Lung (tissue), 12 donors: ENCODE measurements around the gene ZMYND10. TPM values are rescaled to one million over a fixed set of nuclear protein-coding genes. Genes with fewer than 3 reads are reported as not detected.

ENCODE experiments used
- ATAC-seq: fragments of 200-7000 bp; cut with Tn5 transposase; one replicate; pipeline ENCODE4 v1.9.1; 2020; ENCODE audit warnings: moderate number of reproducible peaks; ENCODE audit not compliant: insufficient read depth, low FRiP score
- DNase-seq, 3 donors: peaks; one replicate each; pipeline ENCODE4 v3.0.0-alpha.2; 2013 to 2017
- H3K27ac ChIP-seq, 2 donors: one replicate each; pipeline ENCODE4 v1.5.1; 2013; ENCODE audit warnings: mild to moderate bottlenecking in 2 of 2, moderate library complexity in 2 of 2, control low read depth in 1 of 2, inconsistent platforms in 1 of 2, low read depth in 1 of 2, low read length in 1 of 2
- H3K27me3 ChIP-seq, 3 donors: one replicate each; pipeline ENCODE4 v1.5.1; 2013; ENCODE audit warnings: low read length in 2 of 3; ENCODE audit not compliant: control insufficient read depth in 3 of 3, insufficient read depth in 3 of 3
- H3K36me3 ChIP-seq, 4 donors: one replicate each; pipeline ENCODE4 v1.5.1; 2013; ENCODE audit warnings: low read length in 4 of 4, mild to moderate bottlenecking in 1 of 4, moderate library complexity in 1 of 4; ENCODE audit not compliant: control insufficient read depth in 4 of 4, insufficient read depth in 4 of 4
- H3K4me1 ChIP-seq, 5 donors: one replicate each; pipeline ENCODE4 v1.5.1; 2013; ENCODE audit warnings: low read length in 5 of 5, mild to moderate bottlenecking in 2 of 5, moderate library complexity in 1 of 5; ENCODE audit not compliant: control insufficient read depth in 5 of 5, insufficient read depth in 5 of 5
- H3K4me3 ChIP-seq: one replicate; pipeline ENCODE4 v1.5.1; 2013; ENCODE audit warnings: mild to moderate bottlenecking, control low read depth, moderate library complexity
- H3K9ac ChIP-seq, 2 donors: one replicate each; pipeline ENCODE4 v1.5.1; 2013; ENCODE audit warnings: low read length in 2 of 2, control low read depth in 1 of 2; ENCODE audit not compliant: insufficient read depth in 1 of 2
- H3K9me3 ChIP-seq, 4 donors: one replicate each; pipeline ENCODE4 v1.5.1; 2013; ENCODE audit warnings: low read length in 3 of 4, mild to moderate bottlenecking in 1 of 4, moderate library complexity in 1 of 4; ENCODE audit not compliant: control insufficient read depth in 4 of 4, insufficient read depth in 3 of 4
- CTCF ChIP-seq: IDR thresholded peaks from 2 replicates; pipeline ENCODE4 v1.5.1; 2012; ENCODE audit warnings: mild to moderate bottlenecking; ENCODE audit errors: control extremely low read depth, extremely low read depth
- WGBS, 2 donors: extraction: QIAGEN DNeasy Blood & Tissue Kit; methylation state at CpG; one replicate each; pipeline ENCODE4 v1.1.7; 2013; 5-methylcytosine and 5-hydroxymethylcytosine counted together
- polyA plus RNA-seq, 2 donors: library from polyadenylated mRNA; stranded (reverse); fragments of 200-250 nt; gene quantifications; one replicate each; pipeline ENCODE4 v1.2.1, GENCODE V29; 2013
- total RNA-seq, 2 donors: library from RNA; depleted of rRNA in 1 of 2; stranded (reverse); fragments of >200 nt in 1 of 2; gene quantifications; one replicate each; pipeline ENCODE4 v1.2.1, GENCODE V29; 2014 to 2021
- donor health status: control.
- donor health status: control.
- donor health status: Bipolar disorder and iron deficiency.
- donor health status: healthy.
- donor health status: DM: yes; HTN: yes; CAD: no.

The ZMYND10 gene
- total and polyA plus RNA-seq, 4 donors, result 31.4 to 117 (median 62.4) TPM

DNA sequence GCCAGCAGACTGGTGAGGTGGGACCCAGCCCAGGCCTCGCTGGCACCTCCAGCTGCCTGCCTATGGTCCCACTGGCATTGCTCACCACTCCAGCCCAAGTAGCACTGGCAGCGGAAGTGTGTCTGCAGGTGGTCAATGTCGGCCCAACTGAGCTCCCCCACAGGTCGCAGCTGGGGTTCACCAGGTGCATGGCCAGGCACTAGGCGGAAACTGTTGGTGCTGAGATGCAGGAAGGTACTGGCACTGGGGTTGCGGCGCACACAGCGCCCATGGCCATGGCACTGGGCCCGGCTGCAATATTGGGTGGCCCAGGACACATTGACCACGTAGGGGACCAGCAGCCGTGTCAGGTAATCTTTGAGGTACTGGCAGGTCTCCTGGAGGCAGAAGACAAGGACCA is 27.4 kb downstream of the ZMYND10 start:
- DNase-seq (no peak), ATAC-seq (no peak)
- no peak overlapping the region for H3K9ac ChIP-seq
- 75 to 81% methylated on average over 11 of the region's 11 CpGs for WGBS, 2 donors
- H3K4me1 ChIP-seq, result peaks cover 0 to 54% (median 13%) of the 10 kb centered on the region in 5 donors
- peak overlapping the region; percentile 89 for H3K4me3 ChIP-seq
- H3K36me3 ChIP-seq, result peaks cover 0 to 21% (median 16%) of the 10 kb centered on the region in 4 donors
- peak overlapping the region in 1 of 2 donors; percentile 77 for H3K27ac ChIP-seq
- H3K27me3 ChIP-seq, result no peaks in the 10 kb centered on the region
- H3K9me3 ChIP-seq, result no peaks in the 10 kb centered on the region
- TF ChIP-seq CTCF, result no peak

- ATAC-seq (no peak), DNase-seq (no peak)
- Histone ChIP-seq H3K4me1 (peaks cover 0 to 52% (median 8%) of the 10 kb centered on the region in 5 donors), H3K27ac (peak overlapping the region in 1 of 2 donors; percentile 90), H3K36me3 (peaks cover 0 to 21% (median 16%) of the 10 kb centered on the region in 4 donors), H3K4me3 (no peak overlapping the region), H3K9me3 (no peaks in the 10 kb centered on the region), H3K27me3 (no peaks in the 10 kb centered on the region), H3K9ac (no peak overlapping the region)
- TF ChIP-seq CTCF, result no peak
- 48 to 83% methylated on average over 6 of the region's 6 CpGs for WGBS, 2 donors
Measured at GRCh38 chr3:50317300-50317699, 28.2 kb downstream of the ZMYND10 start.

DNA sequence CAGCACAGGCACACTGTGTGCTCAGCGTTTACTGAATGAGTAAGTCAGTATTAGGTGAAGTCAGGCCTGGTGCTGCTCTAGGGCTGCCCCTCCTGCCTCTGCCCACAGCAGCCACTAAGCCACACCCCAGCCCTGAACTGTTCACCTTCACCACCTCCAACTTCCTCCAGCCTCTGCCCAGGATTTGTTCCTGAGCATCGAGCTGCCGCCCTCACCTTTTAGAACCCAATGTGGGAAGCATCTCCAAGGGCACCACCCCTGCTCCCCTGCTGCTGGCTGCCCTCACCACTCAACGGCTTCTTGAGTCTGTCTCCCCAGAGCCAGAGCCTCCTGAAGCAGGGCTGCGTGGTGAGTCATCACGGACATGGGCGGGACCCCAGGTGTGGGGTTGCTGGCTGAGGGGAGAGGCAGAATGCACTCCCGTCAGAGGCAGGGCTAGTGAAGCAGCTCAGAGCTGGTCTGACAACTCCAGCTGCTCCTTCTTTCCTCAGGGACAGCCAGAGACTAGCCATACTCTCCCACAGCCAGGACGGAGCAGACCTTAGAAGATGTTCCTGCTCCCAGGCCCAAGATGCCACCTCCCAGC is 28.8 kb downstream of the ZMYND10 start:
- Histone ChIP-seq H3K36me3 (peaks cover 0 to 21% (median 16%) of the 10 kb centered on the region in 4 donors), H3K27ac (peak overlapping the region in 1 of 2 donors; percentile 90), H3K4me1 (peaks cover 0 to 48% (median 8%) of the 10 kb centered on the region in 5 donors), H3K9me3 (no peaks in the 10 kb centered on the region), H3K9ac (no peak overlapping the region), H3K27me3 (no peaks in the 10 kb centered on the region), H3K4me3 (no peak overlapping the region)
- 44 to 69% methylated on average over 9 of the region's 9 CpGs for WGBS, 2 donors
- ATAC-seq, result peak; percentile 50
- no peak for TF ChIP-seq CTCF
- DNase-seq, result no peak
